SK-N-SH (cell line): ENCODE measurements around the gene TMPRSS11E. TPM values are rescaled to one million over a fixed set of nuclear protein-coding genes. Genes with fewer than 3 reads are reported as not detected.

Experiments used
- CTCF ChIA-PET: fragments of 300-600, 350-600 bp; formaldehyde crosslinking; extraction: SDS; loops from one replicate; lab custom pipeline; 2021; lab: Yijun Ruan, JAX
- POLR2A ChIA-PET: fragments of 350-600 bp; sonication (Branson Sonifier 250); formaldehyde crosslinking; extraction: SDS; loops from one replicate; lab custom pipeline; 2020; ENCODE audit warnings: antibody characterized with exemption, inconsistent platforms; lab: Yijun Ruan, JAX
- DNase-seq: peaks from one replicate; pipeline ENCODE4 v3.0.0; 2012
- H2AFZ ChIP-seq: fragments of 200-600 bp; sonication (generic); 2 replicates; pipeline ENCODE4 v1.8.1; 2016; ENCODE audit warnings: antibody characterized with exemption, mild to moderate bottlenecking, low read depth
- H3F3A ChIP-seq: fragments of 200-600 bp; sonication (generic); replicated peaks from 2 replicates; pipeline ENCODE3; 2016; ENCODE audit warnings: antibody characterized with exemption, mild to moderate bottlenecking; ENCODE audit not compliant: insufficient read depth
- H3K27ac ChIP-seq, 2 experiments: fragments of 200-500 bp in 1 of 2; fragments of 200-600 bp in 1 of 2; sonication (Bioruptor generic) in 1 of 2; sonication (generic), shearing (Covaris generic) in 1 of 2; 2 replicates each; pipeline versions ENCODE4 v1.5.1 to v1.6.1; 2014 to 2016; ENCODE audit warnings: low read depth in 2 of 2, inconsistent platforms in 1 of 2, low read length in 1 of 2, mild to moderate bottlenecking in 1 of 2, mixed read lengths in 1 of 2
- H3K27me3 ChIP-seq: fragments of 200-600 bp; sonication (generic), shearing (Covaris generic); 2 replicates; pipeline ENCODE4 v1.6.1; 2016; ENCODE audit warnings: mixed run types; ENCODE audit not compliant: insufficient read depth
- H3K36me3 ChIP-seq, 2 experiments: fragments of 200-500 bp in 1 of 2; fragments of 200-600 bp in 1 of 2; sonication (Bioruptor generic) in 1 of 2; sonication (generic) in 1 of 2; replicated peaks in 1 of 2; 2 replicates each; pipeline versions ENCODE3 to v1.5.1; 2014 to 2016; ENCODE audit warnings: low read length in 1 of 2, mild to moderate bottlenecking in 1 of 2; ENCODE audit not compliant: insufficient read depth in 2 of 2, control insufficient read depth in 1 of 2
- H3K4me1 ChIP-seq, 2 experiments: fragments of 200-500 bp in 1 of 2; fragments of 200-600 bp in 1 of 2; sonication (Bioruptor generic) in 1 of 2; sonication (generic), shearing (Covaris generic) in 1 of 2; 2 replicates each; pipeline versions ENCODE4 v1.5.1 to v1.6.1; 2014 to 2016; ENCODE audit warnings: low read depth in 1 of 2, low read length in 1 of 2, mixed run types in 1 of 2; ENCODE audit not compliant: insufficient read depth in 2 of 2, control insufficient read depth in 1 of 2
- H3K4me2 ChIP-seq: fragments of 200-600 bp; sonication (generic), shearing (Covaris generic); 2 replicates; pipeline ENCODE4 v1.6.1; 2017; ENCODE audit warnings: mixed run types
- H3K4me3 ChIP-seq, 2 experiments: fragments of 200-500 bp in 1 of 2; fragments of 200-600 bp in 1 of 2; sonication (Bioruptor generic) in 1 of 2; sonication (generic), shearing (Covaris generic) in 1 of 2; 2 replicates each; pipeline versions ENCODE4 v1.5.1 to v1.8.1; 2014 to 2016; ENCODE audit warnings: low read depth in 2 of 2, inconsistent platforms in 1 of 2, low read length in 1 of 2, mild to moderate bottlenecking in 1 of 2, mixed read lengths in 1 of 2, moderate library complexity in 1 of 2
- H3K79me2 ChIP-seq: fragments of 200-600 bp; sonication (generic); 2 replicates; pipeline ENCODE4 v1.8.1; 2017; ENCODE audit warnings: mild to moderate bottlenecking; ENCODE audit not compliant: insufficient read depth
- H3K9ac ChIP-seq: fragments of 200-600 bp; sonication (generic); 2 replicates; pipeline ENCODE4 v1.6.1; 2017; ENCODE audit warnings: mixed run types
- H3K9me2 ChIP-seq: fragments of 200-600 bp; sonication (generic); 2 replicates; pipeline ENCODE4 v1.6.1; 2017; ENCODE audit warnings: mixed run types
- H3K9me3 ChIP-seq: fragments of 200-600 bp; sonication (generic); 2 replicates; pipeline ENCODE4 v1.6.1; 2017; ENCODE audit warnings: mixed run types, mild to moderate bottlenecking, moderate library complexity
- H4K20me1 ChIP-seq: fragments of 200-600 bp; sonication (generic); 2 replicates; pipeline ENCODE4 v1.6.1; 2017; ENCODE audit warnings: mild to moderate bottlenecking, mixed run types; ENCODE audit not compliant: insufficient read depth
- ELF1 ChIP-seq: IDR thresholded peaks from 2 replicates; pipeline ENCODE4 v1.4.0; 2012
- FOXJ3 ChIP-seq: sonication (generic); formaldehyde crosslinking; IDR thresholded peaks from 2 replicates; pipeline ENCODE4 v1.5.1; 2020; ENCODE audit warnings: mild to moderate bottlenecking, missing genetic modification reagents
- GABPA ChIP-seq: IDR thresholded peaks from 2 replicates; pipeline ENCODE4 v1.4.0; 2012; ENCODE audit warnings: low read depth, mild to moderate bottlenecking
- GATA2 ChIP-seq: sonication (generic); formaldehyde crosslinking; IDR thresholded peaks from 2 replicates; pipeline ENCODE4 v1.5.0; 2020; ENCODE audit warnings: mild to moderate bottlenecking, missing genetic modification reagents
- MXI1 ChIP-seq: IDR thresholded peaks from 2 replicates; pipeline ENCODE4 v1.6.1; 2012; ENCODE audit warnings: mild to moderate bottlenecking, low read depth, low read length, improper control_type of control experiment
- NRF1 ChIP-seq: IDR thresholded peaks from 2 replicates; pipeline ENCODE4 v1.6.1; 2012; ENCODE audit warnings: low read depth, mild to moderate bottlenecking, low read length
- RCOR1 ChIP-seq: fragments of 150-350 bp; IDR thresholded peaks from 2 replicates; pipeline ENCODE4 v1.6.1; 2017; ENCODE audit warnings: antibody characterized with exemption, low read length
- RFX5 ChIP-seq: IDR thresholded peaks from 2 replicates; pipeline ENCODE4 v1.6.1; 2012; ENCODE audit warnings: mild to moderate bottlenecking, improper control_type of control experiment, low read length
- TAF1 ChIP-seq: IDR thresholded peaks from 2 replicates; pipeline ENCODE4 v1.6.1; 2012; ENCODE audit warnings: low read depth, mild to moderate bottlenecking, low read length, moderate library complexity, borderline replicate concordance
- TEAD4 ChIP-seq: IDR thresholded peaks from 2 replicates; pipeline ENCODE4 v1.4.0; 2012; ENCODE audit warnings: mild to moderate bottlenecking, borderline replicate concordance; ENCODE audit not compliant: insufficient read depth
- YY1 ChIP-seq: IDR thresholded peaks from 2 replicates; pipeline ENCODE4 v1.4.0; 2012; ENCODE audit warnings: low read depth, mild to moderate bottlenecking
- polyA plus RNA-seq, 3 experiments: library from polyadenylated mRNA; depleted of rRNA; stranded (reverse); fragments of >200 nt; gene quantifications; 2 replicates each; pipeline ENCODE4 v1.2.3, GENCODE V29; 2012
- TF ChIP-seq, protein P1 (sequence below): fragments of 150-350 bp; IDR thresholded peaks from 2 replicates; pipeline ENCODE4 v1.6.1; 2017; ENCODE audit warnings: antibody characterized with exemption, low read length, low read depth, borderline replicate concordance
- TF ChIP-seq, protein P2 (sequence below): fragments of 200-600 bp; sonication (generic); IDR thresholded peaks from 2 replicates; pipeline ENCODE4 v1.6.1; 2017; ENCODE audit warnings: antibody characterized with exemption, mild to moderate bottlenecking, moderate library complexity
- TF ChIP-seq, protein P3 (sequence below): IDR thresholded peaks from 2 replicates; pipeline ENCODE4 v1.4.0; 2012; ENCODE audit warnings: low read depth
- TF ChIP-seq, protein P4 (sequence below): IDR thresholded peaks from 2 replicates; pipeline ENCODE4; 2012

The TMPRSS11E gene
- polyA plus RNA-seq, 1 of the 3 experiments (the other 2 are of a cell fraction) = not detected

DNA sequence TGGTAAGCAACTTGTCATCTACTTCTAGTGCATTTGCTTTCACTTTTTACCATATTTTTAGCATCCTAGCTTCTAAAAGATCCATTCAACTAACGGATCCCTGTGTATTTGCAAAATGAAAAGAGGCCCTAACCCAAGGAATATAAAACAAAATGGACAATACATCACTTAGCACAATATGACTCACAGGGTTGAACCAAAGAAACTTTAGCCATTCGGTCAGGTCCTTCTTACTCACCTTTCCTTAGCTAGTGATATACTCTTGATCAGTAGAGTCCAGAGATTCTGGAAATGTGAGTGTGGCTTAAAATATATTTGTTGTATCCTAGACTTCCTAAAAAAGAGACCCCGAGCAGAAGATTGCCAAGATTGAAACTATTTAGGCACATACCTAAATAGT lies 19.5 kb downstream of the TMPRSS11E start (continued):
- no peak for TF ChIP-seq RCOR1
- TF ChIP-seq, protein P1, sequence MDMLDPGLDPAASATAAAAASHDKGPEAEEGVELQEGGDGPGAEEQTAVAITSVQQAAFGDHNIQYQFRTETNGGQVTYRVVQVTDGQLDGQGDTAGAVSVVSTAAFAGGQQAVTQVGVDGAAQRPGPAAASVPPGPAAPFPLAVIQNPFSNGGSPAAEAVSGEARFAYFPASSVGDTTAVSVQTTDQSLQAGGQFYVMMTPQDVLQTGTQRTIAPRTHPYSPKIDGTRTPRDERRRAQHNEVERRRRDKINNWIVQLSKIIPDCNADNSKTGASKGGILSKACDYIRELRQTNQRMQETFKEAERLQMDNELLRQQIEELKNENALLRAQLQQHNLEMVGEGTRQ = no peak
- TF ChIP-seq TEAD4 = no peak

DNA sequence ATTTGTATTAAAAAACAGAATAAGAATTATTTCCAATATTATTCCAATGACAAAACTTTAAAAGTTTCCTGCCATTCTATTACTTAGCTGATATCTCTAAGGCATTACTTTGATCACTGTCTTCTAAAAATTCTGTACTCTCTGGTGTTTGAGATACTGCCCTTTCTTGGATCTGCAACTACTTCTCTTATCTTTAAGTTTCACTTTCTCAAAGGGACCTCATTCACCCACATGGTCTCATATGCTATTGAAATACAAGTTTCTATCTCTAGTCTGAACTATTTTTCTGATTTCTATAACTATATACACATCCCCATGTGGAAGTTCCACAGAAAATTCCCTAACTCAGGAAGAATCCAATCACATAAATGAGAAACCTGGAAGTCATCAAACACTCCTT lies 22.2 kb downstream of the TMPRSS11E start:
- ChIA-PET CTCF (no interaction called here), POLR2A (no interaction called here)
- Histone ChIP-seq H3K9ac (no peak overlapping the region), H3K27ac (no peak overlapping the region), H4K20me1 (no peaks in the 10 kb centered on the region), H3K4me3 (no peak overlapping the region), H3K4me1 (no peaks in the 10 kb centered on the region), H3K9me3 (no peaks in the 10 kb centered on the region), H3K4me2 (no peak overlapping the region), H3K27me3 (no peaks in the 10 kb centered on the region), H3K9me2 (no peaks in the 10 kb centered on the region), H2AFZ (no peak overlapping the region), H3K36me3 (no peaks in the 10 kb centered on the region), H3K79me2 (no peaks in the 10 kb centered on the region), H3F3A (no peaks in the 10 kb centered on the region)
- TF ChIP-seq, protein P2, sequence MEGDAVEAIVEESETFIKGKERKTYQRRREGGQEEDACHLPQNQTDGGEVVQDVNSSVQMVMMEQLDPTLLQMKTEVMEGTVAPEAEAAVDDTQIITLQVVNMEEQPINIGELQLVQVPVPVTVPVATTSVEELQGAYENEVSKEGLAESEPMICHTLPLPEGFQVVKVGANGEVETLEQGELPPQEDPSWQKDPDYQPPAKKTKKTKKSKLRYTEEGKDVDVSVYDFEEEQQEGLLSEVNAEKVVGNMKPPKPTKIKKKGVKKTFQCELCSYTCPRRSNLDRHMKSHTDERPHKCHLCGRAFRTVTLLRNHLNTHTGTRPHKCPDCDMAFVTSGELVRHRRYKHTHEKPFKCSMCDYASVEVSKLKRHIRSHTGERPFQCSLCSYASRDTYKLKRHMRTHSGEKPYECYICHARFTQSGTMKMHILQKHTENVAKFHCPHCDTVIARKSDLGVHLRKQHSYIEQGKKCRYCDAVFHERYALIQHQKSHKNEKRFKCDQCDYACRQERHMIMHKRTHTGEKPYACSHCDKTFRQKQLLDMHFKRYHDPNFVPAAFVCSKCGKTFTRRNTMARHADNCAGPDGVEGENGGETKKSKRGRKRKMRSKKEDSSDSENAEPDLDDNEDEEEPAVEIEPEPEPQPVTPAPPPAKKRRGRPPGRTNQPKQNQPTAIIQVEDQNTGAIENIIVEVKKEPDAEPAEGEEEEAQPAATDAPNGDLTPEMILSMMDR = no peak
- no peak for TF ChIP-seq TAF1
- no peak for TF ChIP-seq RFX5
- TF ChIP-seq ELF1 = no peak
- TF ChIP-seq, protein P3, sequence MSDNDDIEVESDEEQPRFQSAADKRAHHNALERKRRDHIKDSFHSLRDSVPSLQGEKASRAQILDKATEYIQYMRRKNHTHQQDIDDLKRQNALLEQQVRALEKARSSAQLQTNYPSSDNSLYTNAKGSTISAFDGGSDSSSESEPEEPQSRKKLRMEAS = no peak
- TF ChIP-seq FOXJ3 (CRISPR knock-in tag) = no peak
- TF ChIP-seq GABPA = no peak
- no peak for TF ChIP-seq GATA2 (CRISPR knock-in tag)
- TF ChIP-seq, protein P4, sequence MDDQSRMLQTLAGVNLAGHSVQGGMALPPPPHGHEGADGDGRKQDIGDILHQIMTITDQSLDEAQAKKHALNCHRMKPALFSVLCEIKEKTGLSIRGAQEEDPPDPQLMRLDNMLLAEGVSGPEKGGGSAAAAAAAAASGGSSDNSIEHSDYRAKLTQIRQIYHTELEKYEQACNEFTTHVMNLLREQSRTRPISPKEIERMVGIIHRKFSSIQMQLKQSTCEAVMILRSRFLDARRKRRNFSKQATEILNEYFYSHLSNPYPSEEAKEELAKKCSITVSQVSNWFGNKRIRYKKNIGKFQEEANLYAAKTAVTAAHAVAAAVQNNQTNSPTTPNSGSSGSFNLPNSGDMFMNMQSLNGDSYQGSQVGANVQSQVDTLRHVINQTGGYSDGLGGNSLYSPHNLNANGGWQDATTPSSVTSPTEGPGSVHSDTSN = no peak
- TF ChIP-seq, protein P1 = no peak
- TF ChIP-seq YY1 = no peak
- no peak for TF ChIP-seq MXI1
- TF ChIP-seq NRF1 = no peak
- DNase-seq = no peak
